NCI-H774 (cell line): Measurements from ENCODE around the gene SLC2A1.

Source experiments
- DNase-seq: peaks from one replicate; lab custom pipeline; 2025; lab: John Stamatoyannopoulos, UW

Gene SLC2A1

GRCh38 chr1:42941640-42942330, 16.9 kb downstream of the SLC2A1 start:
- DNase-seq, result no peak

GRCh38 chr1:42940851-42941639, 17.6 kb downstream of the SLC2A1 start:
- DNase-seq, result no peak

- no peak for DNase-seq
Measured at GRCh38 chr1:42938645-42939615, 19.7 kb downstream of the SLC2A1 start.

GRCh38 chr1:42937836-42938644, 20.6 kb downstream of the SLC2A1 start:
- no peak for DNase-seq

- DNase-seq, result no peak
Measured at GRCh38 chr1:42937141-42937696, 21.4 kb downstream of the SLC2A1 start.

- DNase-seq, result no peak
Measured at GRCh38 chr1:42936309-42937078, 22.2 kb downstream of the SLC2A1 start.

GRCh38 chr1:42935971-42936308, 22.7 kb downstream of the SLC2A1 start:
- DNase-seq, result no peak

- no peak for DNase-seq
Measured at GRCh38 chr1:42935313-42935895, 23.3 kb downstream of the SLC2A1 start.

GRCh38 chr1:42934541-42935312, 23.9 kb downstream of the SLC2A1 start:
- DNase-seq, result no peak

- no peak for DNase-seq
Measured at GRCh38 chr1:42933610-42934491, 24.8 kb downstream of the SLC2A1 start.

- no peak for DNase-seq
Measured at GRCh38 chr1:42933060-42933586, 25.5 kb downstream of the SLC2A1 start.

GRCh38 chr1:42932442-42932941, 26.2 kb downstream of the SLC2A1 start:
- no peak for DNase-seq

- no peak for DNase-seq
Measured at GRCh38 chr1:42931911-42932422, 26.7 kb downstream of the SLC2A1 start.

- DNase-seq, result no peak
Measured at GRCh38 chr1:42931108-42931539, 27.5 kb downstream of the SLC2A1 start.

GRCh38 chr1:42930178-42931107, 28.2 kb downstream of the SLC2A1 start:
- no peak for DNase-seq

- no peak for DNase-seq
Measured at GRCh38 chr1:42929434-42930177, 29.1 kb downstream of the SLC2A1 start.
